Panc1 (cell line): ENCODE results near the gene FGL2.

ENCODE experiments used
- CTCF ChIP-seq: fragments of 450-650 bp; IDR thresholded peaks from 2 replicates; pipeline ENCODE4 v1.5.1; 2017; ENCODE audit warnings: mild to moderate bottlenecking
- SIN3A ChIP-seq: IDR thresholded peaks from 2 replicates; pipeline ENCODE4 v1.6.1; 2012; ENCODE audit warnings: low read depth, mild to moderate bottlenecking, low read length, moderate library complexity, borderline replicate concordance; ENCODE audit not compliant: insufficient read depth

GRCh38 chr7:77185866-77186265, 13.8 kb downstream of the FGL2 start:
- TF ChIP-seq CTCF (no peak), SIN3A (no peak)
